ENCODE results near the gene UMAD1.
"Not testable (repeated sequence)": the region's sequence is repeated elsewhere in the genome, so short reads cannot be mapped to it uniquely, and the experiment has no call there.

The UMAD1 gene

GRCh38 chr7:7653593-7654187 lies 13.1 kb downstream of the UMAD1 start:
- peak; percentile 65 for DNase-seq

- no peak for DNase-seq
Observed at GRCh38 chr7:7654964-7655715, 14.6 kb downstream of the UMAD1 start.

- not testable (repeated sequence) for DNase-seq
Observed at GRCh38 chr7:7656459-7656858, 15.9 kb downstream of the UMAD1 start.

GRCh38 chr7:7662527-7662926 lies 22.0 kb downstream of the UMAD1 start:
- no peak for DNase-seq

- DNase-seq = no peak
Observed at GRCh38 chr7:7664291-7664690, 23.7 kb downstream of the UMAD1 start.

GRCh38 chr7:7665031-7665430 lies 24.5 kb downstream of the UMAD1 start:
- DNase-seq = no peak

- no peak for DNase-seq
Observed at GRCh38 chr7:7667187-7667586, 26.6 kb downstream of the UMAD1 start.

- peak; percentile 25 for DNase-seq
Observed at GRCh38 chr7:7668706-7669105, 28.2 kb downstream of the UMAD1 start.

- DNase-seq = no peak
Observed at GRCh38 chr7:7670490-7670889, 29.9 kb downstream of the UMAD1 start.

GRCh38 chr7:7671361-7671760 lies 30.8 kb downstream of the UMAD1 start:
- no peak for DNase-seq

- peak; percentile 31 for DNase-seq
Observed at GRCh38 chr7:7672545-7673239, 32.1 kb downstream of the UMAD1 start.

- DNase-seq = peak; percentile 55
Observed at GRCh38 chr7:7673240-7673550, 32.6 kb downstream of the UMAD1 start.

GRCh38 chr7:7675686-7676085 lies 35.1 kb downstream of the UMAD1 start:
- no peak for DNase-seq

GRCh38 chr7:7679640-7680039 lies 39.1 kb downstream of the UMAD1 start:
- DNase-seq = not testable (repeated sequence)

GRCh38 chr7:7681191-7681935 lies 40.8 kb downstream of the UMAD1 start:
- DNase-seq = peak; percentile 31

GRCh38 chr7:7681936-7682329 lies 41.4 kb downstream of the UMAD1 start:
- DNase-seq = no peak

GRCh38 chr7:7682861-7683260 lies 42.3 kb downstream of the UMAD1 start:
- no peak for DNase-seq

- DNase-seq = no peak
Observed at GRCh38 chr7:7686811-7687508, 46.4 kb downstream of the UMAD1 start.

GRCh38 chr7:7687800-7688199 lies 47.2 kb downstream of the UMAD1 start:
- DNase-seq = no peak

- DNase-seq = no peak
Observed at GRCh38 chr7:7688310-7688709, 47.8 kb downstream of the UMAD1 start.

- DNase-seq = no peak
Observed at GRCh38 chr7:7688956-7689355, 48.4 kb downstream of the UMAD1 start.

GRCh38 chr7:7693881-7694280 lies 53.3 kb downstream of the UMAD1 start:
- no peak for DNase-seq

GRCh38 chr7:7694542-7694941 lies 54.0 kb downstream of the UMAD1 start:
- no peak for DNase-seq

All from MV-4-11 (cell line).